HG03039 (cell line): ENCODE measurements around the gene LINC00237.

Source experiments
- ATAC-seq: cut with Tn5 transposase; IDR thresholded peaks from one replicate; pipeline ENCODE4 v1.9.1; 2021; ENCODE audit warnings: mild to moderate bottlenecking, moderate library complexity; ENCODE audit not compliant: unreplicated experiment

The LINC00237 gene

GRCh38 chr20:21106171-21107017, at the start of gene LINC00237:
TSS of gene LINC00237 (minus strand) at chr20:21106358.
- no peak for ATAC-seq

- no peak for ATAC-seq
Observed at GRCh38 chr20:21155268-21155667, 49.1 kb upstream of the LINC00237 start.

GRCh38 chr20:21154692-21155091, 48.5 kb upstream of the LINC00237 start:
- ATAC-seq: no peak

DNA sequence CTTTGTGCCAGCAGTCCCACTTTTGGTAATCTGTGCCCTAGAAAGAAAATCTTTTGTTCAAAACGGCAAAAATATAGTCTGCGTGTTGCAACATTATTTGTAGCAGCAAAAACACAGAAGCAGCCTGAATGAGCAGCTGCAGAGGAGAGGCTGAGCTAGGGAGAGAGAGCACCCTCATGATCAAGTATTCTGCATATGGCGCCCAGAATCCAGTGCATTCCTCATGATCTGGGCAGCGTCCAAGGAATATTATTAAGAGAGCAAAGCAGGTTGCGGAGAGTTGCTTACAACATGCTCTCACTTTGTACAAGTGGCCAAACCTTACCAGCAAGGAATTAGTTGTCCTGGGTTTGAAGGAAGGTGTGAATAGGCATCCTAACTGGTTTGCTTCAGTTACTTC, 45.6 kb upstream of the LINC00237 start:
- ATAC-seq: no peak

GRCh38 chr20:21149344-21149743, 43.2 kb upstream of the LINC00237 start:
- ATAC-seq: no peak

DNA sequence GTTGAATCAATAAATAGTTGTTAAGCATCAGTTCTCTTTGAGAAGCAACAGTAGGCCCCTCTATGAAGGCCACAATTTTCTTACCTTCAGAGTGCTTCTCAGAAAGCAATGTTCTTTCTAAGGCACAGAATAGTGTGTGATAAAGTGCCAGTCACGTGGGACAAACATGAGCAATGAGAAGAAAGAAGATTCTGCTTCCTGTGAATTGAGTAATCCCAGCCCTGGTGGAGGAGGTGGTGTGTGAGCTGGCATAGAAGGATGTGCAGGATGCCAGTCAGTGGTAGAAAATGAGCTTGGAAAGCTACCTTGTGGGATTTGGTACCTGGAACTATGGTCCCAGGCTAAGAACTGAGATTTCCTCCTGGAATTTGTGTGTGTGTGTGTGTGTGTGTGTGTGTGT, 41.4 kb upstream of the LINC00237 start:
- no peak for ATAC-seq

DNA sequence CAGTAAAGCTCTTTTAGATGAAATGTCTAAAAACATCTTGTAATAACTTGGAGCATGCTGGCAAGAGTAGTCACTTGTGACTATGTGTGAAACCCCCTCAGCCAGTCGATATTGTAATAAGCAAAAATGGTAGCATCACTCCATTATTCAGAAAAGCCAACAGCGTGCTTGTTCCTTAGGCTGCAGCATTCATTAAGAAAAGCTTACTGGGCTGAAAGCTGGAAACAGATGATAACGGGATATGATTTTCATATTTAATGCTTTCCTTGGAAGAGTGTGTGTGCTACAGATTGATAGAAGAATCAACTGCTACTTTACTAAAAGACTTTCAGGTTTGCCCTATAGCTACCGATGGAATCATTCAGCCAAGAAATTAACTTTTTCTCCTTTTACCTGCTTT, 40.1 kb upstream of the LINC00237 start:
- no peak for ATAC-seq

DNA sequence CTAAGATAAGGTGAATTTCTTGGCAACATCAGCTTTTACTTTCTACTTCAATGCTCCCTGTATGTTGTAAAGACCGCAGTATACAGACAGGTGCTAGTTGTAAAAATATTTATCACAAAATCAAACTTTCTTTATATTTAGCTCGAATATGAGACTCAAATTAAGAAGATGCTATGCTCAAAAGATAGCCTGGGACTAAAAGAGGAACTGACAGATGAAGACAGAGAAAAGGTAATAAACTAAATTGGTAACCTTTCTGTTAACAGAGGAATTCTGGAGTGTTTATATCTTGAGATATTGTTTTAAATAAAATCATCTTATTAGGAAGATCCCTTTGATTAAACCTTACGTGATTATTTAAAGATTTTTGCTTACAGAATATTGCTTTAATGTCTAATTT, 39.3 kb upstream of the LINC00237 start:
- ATAC-seq: no peak

GRCh38 chr20:21143194-21143890, 37.2 kb upstream of the LINC00237 start:
- no peak for ATAC-seq

- no peak for ATAC-seq
Observed at GRCh38 chr20:21141825-21142224, 35.7 kb upstream of the LINC00237 start.

DNA sequence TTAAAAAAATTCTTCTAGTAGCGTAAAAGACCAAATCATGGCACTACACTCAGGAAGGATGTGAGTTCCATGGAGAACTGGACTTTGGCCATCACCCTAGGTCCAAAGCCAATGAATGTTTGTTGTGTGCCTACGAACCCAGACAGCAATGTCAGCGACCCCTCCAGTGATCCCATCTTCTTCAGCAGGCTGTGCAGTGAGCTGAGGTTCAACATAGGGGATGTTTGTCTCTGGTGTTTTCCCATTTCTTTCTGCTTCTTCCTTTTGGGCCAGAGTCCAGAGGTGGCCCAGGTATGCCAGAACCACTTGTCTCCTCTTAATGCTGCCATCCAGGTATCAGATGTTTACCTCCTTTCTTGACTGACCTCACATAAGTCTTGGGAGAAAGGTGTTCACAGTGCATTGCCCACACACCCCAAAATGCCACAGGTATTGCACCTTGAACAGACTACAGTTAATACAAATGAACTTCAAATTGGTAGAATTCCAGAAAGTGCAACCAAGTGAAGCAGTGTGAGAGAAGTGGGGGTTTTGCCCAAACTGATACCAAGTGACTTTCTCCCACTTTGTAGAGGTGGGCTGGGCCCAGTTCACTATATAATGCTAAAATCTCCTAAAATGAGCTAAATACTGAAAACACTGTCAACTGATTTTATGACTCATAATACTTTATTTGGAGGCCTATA, 33.9 kb upstream of the LINC00237 start:
- ATAC-seq: no peak

DNA sequence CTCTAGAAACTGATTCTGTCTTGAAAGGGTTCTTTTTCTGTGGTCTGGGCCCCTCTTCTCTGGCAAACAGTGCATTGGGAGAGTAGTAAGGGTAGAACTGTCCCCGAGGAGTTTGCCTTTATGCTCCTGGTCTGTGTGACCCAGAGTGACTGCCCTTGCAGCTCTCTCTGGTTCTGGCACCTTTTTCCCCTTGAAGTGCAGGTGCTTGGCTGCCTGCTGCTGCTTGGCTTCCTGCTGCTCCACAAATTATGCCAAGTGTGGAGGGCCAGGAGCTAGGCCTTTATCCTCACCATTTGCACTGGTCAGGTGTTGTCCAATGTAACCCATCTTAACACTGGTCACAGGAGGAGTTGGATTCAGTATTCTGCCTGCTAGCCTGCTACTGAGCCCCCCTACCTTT, 30.9 kb upstream of the LINC00237 start:
- ATAC-seq: no peak

DNA sequence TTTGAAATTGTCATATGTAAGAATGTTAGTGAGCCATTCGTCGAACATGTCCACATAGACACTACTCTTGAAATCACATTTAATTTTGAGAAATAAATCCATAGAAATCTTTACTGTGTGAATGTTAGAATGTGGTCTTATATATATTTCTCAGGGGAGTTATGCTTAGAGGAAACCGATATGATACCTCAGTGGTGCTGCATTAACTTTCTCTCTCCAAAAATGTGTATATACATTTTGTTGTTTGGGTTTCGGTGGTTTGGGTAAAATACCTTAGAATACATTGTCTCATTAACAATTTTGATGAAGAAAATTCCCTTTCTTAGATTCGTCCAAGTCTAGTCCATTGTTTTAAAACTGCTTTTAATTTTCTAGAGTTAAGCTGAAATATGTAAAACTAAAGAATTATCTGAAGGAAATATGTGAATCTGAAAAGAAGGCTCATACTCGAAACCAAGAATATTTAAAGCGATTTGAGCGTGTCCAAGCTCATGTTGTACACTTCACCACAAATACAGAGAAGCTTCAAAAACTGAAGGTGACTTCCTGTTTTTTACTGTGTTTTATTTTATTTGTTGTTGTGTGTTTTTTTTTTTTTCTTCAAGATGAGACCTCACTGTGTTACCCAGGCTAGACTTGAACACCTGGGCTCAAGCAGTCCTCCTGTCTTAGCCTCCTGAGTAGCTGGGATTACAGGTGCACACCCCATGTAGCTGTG, 30.0 kb upstream of the LINC00237 start:
- no peak for ATAC-seq

DNA sequence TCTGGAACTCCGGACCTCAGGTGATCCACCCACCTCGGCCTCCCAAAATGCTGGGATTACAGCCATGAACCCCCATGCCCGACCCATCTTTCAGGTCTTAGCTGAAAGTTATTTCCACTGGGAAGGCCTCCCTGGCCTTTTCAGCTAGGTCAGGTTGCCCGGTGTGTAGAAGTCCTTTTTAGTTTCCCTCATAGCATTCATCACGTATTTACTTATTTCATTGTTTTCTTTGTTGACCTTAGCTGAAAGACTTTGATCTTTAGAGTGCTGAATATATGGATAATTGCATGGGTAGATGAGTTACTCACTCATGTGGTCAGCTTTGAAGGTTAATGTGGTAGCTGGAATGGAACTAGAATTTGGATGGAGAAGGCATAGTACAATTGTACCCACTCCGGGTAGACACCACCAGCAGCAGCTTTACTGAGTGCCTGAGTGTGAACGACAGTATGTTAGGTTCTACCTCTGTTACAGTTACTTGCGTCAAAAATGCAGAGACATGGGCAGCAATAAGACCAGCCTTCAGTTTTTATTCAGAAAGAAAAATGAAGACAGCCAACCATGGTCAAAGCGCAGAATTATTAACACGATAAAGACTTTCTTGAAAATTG, 28.8 kb upstream of the LINC00237 start:
- ATAC-seq: no peak

DNA sequence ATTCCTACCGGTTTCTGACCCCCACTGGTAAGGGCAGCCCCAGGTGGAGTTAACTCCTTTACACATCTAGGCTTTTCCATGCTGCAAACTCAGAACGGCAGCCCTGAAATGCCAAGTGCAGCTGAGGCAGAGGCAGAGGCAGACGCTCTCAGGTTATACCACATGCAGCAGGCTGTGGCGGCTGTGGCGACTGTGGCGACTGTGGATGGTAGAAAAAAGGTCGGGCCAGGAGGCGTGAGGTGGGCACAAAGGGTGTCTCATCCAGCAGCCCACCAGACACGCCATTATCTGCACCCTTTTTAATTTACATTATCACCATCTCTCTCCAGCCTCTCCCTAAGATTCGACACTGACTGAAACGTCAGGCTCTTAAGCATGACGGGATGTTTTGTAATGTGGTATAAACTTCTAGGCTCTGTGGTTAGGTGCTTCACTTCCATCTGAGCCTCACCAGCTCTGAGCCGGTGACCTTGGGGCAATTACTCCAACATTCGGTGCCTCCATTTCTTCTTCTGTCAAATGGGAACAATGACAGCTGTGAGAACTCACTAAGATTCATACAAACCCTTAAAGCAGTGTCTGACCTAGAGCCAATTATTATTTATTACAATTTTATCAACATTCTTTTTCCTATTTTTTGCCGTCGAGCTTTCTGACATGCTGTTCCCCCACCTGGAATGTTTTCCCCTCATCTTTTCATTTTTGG, 27.9 kb upstream of the LINC00237 start:
- ATAC-seq: no peak

GRCh38 chr20:21133404-21133803, 27.2 kb upstream of the LINC00237 start:
- no peak for ATAC-seq

DNA sequence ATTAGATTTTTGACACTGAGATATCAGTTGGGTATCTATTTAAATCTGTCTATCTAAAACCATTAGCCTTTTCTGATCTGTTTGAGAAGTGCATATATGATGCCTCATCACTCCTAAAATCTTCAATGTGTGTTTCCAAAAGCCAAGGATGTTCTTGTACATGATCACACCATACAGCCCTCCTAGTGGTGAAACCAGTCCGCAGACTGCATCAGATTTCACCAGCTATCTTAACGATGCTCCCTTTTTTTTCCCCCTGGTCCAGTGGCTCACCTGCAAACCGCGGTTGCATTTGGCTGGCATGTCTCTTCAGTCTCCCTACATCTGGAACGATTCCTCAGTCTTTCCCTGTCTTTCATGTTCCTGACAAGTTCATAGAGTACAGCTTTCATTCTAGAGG, 23.7 kb upstream of the LINC00237 start:
- no peak for ATAC-seq

DNA sequence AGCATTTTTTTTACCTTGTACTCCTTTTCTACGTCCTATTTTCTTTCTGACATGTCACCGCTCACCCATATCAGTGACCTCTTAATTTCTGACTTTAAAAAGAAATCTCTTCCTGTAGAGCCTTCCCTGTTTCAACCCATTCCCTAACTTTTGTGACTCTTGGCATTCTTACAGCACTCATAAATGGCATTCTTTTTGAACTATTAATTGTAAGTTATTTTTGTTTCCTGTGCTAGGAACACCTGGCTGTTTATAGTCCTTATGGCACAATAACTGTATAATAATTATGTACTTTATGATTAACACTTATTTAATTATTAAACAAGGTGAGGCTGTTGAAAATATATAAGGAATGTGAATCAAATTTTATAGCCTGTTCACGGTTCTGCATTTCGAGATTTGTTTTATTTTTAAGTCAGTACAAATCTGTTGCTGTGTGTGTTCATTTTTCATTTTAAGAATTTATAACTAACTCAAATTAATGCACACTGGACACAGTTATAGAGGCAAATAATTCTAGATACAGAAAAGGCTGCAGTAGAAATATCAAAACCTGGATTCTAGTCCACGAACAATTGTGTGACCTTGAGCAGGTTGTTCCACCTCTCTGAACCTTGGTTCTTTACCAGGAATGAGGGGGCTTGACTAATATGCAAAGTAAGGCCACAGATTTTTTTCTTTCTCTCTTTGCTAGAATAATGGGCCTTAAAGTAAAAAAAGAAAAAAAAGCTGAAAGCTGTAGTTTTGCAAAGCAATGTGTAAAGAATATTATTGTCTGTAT, 21.2 kb upstream of the LINC00237 start:
- no peak for ATAC-seq

- ATAC-seq: no peak
Observed at GRCh38 chr20:21126581-21126870, 20.4 kb upstream of the LINC00237 start.
